Measurements from ENCODE around the gene REG4. TPM values are rescaled to one million over a fixed set of nuclear protein-coding genes. Genes with fewer than 3 reads are reported as not detected.

Gene REG4
- total and polyA plus RNA-seq, 9 donors, result 0.36 to 2.4 TPM; not detected in 7

DNA sequence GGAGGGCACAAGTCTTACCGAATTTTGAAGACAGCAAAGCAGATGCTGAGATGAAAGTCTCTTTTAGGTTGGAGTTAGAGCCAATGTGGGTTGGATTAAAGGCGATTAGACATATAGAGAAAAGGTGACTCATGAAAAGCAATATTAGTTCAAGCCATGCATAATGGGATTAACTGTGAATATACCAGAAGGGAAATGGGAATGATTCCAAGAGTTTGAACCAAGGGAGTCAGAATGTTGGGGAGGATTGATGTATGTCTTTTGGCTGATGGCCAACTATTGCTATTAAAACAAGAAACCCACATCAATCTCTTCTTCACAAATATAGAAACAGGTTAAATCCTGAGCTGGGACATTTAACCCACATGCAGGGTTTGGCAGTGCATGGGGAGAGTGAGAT is 43.8 kb downstream of the REG4 start:
- Histone ChIP-seq H3K27me3 (no peaks in the 10 kb centered on the region), H3K27ac (no peak overlapping the region)

DNA sequence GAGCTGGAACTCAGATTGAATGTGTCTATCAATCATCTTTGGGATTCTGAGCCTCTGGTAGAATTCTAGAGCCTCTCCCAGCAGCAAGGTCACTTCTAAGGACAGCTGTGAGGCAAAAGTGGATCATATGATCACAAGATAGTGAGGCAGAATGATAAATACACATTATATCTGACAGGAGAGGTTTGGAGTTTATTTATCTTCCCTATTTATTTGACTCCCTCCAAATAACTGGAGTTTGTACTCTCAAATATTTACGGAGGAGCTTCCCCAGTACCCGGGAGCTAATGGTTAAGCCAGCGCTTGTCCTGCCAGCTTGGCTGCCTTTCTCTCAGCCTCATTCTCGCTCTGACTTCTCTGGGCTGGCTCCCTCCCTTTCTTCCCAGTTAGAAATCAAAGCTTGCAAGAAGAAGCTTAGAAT is 44.9 kb downstream of the REG4 start:
- whole genome bisulfite sequencing, 3 donors, result 3 to 13% (median 8%) methylated on average over 4 of the region's 4 CpGs
- DNase-seq, result no peak
- H3K36me3 ChIP-seq, result no peaks in the 10 kb centered on the region
- no peak overlapping the region for H3K27ac ChIP-seq
- H3K9me3 ChIP-seq, result no peaks in the 10 kb centered on the region
- H3K4me1 ChIP-seq (ENCODE audit: insufficient read depth), result no peaks in the 10 kb centered on the region
- intact Hi-C loops (cut with DNase I), result no loop called here
- no peak for TF ChIP-seq EP300 (IDR thresholded peaks at IDR 0.05)
- TF ChIP-seq, protein P1, sequence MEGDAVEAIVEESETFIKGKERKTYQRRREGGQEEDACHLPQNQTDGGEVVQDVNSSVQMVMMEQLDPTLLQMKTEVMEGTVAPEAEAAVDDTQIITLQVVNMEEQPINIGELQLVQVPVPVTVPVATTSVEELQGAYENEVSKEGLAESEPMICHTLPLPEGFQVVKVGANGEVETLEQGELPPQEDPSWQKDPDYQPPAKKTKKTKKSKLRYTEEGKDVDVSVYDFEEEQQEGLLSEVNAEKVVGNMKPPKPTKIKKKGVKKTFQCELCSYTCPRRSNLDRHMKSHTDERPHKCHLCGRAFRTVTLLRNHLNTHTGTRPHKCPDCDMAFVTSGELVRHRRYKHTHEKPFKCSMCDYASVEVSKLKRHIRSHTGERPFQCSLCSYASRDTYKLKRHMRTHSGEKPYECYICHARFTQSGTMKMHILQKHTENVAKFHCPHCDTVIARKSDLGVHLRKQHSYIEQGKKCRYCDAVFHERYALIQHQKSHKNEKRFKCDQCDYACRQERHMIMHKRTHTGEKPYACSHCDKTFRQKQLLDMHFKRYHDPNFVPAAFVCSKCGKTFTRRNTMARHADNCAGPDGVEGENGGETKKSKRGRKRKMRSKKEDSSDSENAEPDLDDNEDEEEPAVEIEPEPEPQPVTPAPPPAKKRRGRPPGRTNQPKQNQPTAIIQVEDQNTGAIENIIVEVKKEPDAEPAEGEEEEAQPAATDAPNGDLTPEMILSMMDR (IDR thresholded peaks at IDR 0.05), result no peak
- TF ChIP-seq POLR2A (IDR thresholded peaks at IDR 0.05), result no peak
- no peaks in the 10 kb centered on the region for H3K27me3 ChIP-seq
- no peak overlapping the region for H3K4me3 ChIP-seq

More for the DNA sequence above, 43.8 kb downstream of the REG4 start:
- Histone ChIP-seq H3K36me3 (no peaks in the 10 kb centered on the region), H3K4me1 (ENCODE audit: insufficient read depth) (no peaks in the 10 kb centered on the region), H3K4me3 (no peak overlapping the region), H3K9me3 (no peaks in the 10 kb centered on the region)
- DNase-seq, result no peak
- TF ChIP-seq POLR2A (IDR thresholded peaks at IDR 0.05), result no peak
- no peak for TF ChIP-seq EP300 (IDR thresholded peaks at IDR 0.05)
- TF ChIP-seq, protein P1 (IDR thresholded peaks at IDR 0.05), result no peak
- intact Hi-C loops (cut with DNase I), result no loop called here
- 68 to 79% (median 76%) methylated on average over 2 of the region's 2 CpGs for WGBS, 3 donors

DNA sequence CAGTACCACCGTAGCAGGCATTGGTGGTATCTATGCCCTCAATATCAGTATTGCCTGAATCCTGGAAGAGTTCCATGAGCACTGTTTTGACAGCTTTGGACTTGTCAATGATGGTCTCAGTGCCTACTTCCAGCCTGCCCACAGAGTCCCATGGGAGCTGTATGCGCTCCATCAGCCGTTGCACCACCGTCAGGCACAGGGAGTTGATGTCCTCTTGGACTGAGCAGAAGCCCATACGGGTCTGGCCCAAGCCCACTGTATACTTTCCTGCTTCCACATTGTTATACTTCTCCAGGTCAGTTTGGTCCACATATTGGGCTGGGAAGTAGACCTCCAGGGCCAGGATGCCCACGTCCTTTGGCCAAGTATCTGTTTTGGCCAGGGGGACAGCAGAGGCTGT is 47.0 kb downstream of the REG4 start:
- Histone ChIP-seq H3K4me1 (ENCODE audit: insufficient read depth) (no peaks in the 10 kb centered on the region), H3K27me3 (no peaks in the 10 kb centered on the region), H3K36me3 (no peaks in the 10 kb centered on the region), H3K27ac (no peak overlapping the region), H3K9me3 (no peaks in the 10 kb centered on the region), H3K4me3 (no peak overlapping the region)
- TF ChIP-seq POLR2A (IDR thresholded peaks at IDR 0.05), result no peak
- TF ChIP-seq EP300 (IDR thresholded peaks at IDR 0.05), result no peak
- TF ChIP-seq, protein P1 (IDR thresholded peaks at IDR 0.05), result no peak
- intact Hi-C loops (cut with DNase I), result no loop called here
- 79 to 94% (median 87%) methylated on average over 6 of the region's 6 CpGs for WGBS, 3 donors
- DNase-seq, result no peak

DNA sequence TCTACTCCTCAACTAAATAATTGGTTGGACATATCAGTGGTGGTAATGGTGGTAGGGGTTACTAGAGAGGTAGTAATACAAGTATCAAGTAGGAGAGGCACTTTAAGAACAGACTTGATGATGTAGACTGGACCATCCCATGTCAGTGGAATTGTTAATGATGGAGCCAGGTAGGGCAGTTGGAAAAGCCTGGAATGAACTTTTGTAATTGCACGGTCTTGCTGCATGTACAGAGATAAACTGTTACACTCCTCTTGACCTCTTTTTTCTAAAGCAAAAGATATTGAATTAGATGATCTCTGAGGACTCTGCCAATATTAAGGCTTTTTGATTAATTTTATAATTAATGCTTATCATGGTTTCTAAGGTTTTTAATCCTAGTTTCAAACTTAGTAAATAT is 48.3 kb downstream of the REG4 start:
- intact Hi-C loops (cut with DNase I), result no loop called here
- H3K36me3 ChIP-seq, result no peaks in the 10 kb centered on the region
- no peaks in the 10 kb centered on the region for H3K27me3 ChIP-seq
- no peaks in the 10 kb centered on the region for H3K4me1 ChIP-seq (ENCODE audit: insufficient read depth)
- 67 to 78% (median 75%) methylated on average over 1 of the region's 1 CpG for WGBS, 3 donors
- DNase-seq, result no peak
- no peak overlapping the region for H3K4me3 ChIP-seq
- no peak overlapping the region for H3K27ac ChIP-seq
- no peaks in the 10 kb centered on the region for H3K9me3 ChIP-seq
- TF ChIP-seq POLR2A (IDR thresholded peaks at IDR 0.05) (no peak), EP300 (IDR thresholded peaks at IDR 0.05) (no peak)
- TF ChIP-seq, protein P1 (IDR thresholded peaks at IDR 0.05), result no peak
